ENCODE results near the gene GALE. TPM values are rescaled to one million over a fixed set of nuclear protein-coding genes. Genes with fewer than 3 reads are reported as not detected.

The GALE gene
- total and polyA plus RNA-seq, 2 donors (not counting 1 experiment from before 2014, with no cell fraction given): 11.9 to 16.0 TPM

- H3K4me2 ChIP-seq (ENCODE audit: extremely low read depth, insufficient read depth, low read length): peak overlapping the region; percentile 87
- H4K20me1 ChIP-seq (ENCODE audit: control insufficient read depth, extremely low read depth, insufficient read depth, low read length): no peaks in the 10 kb centered on the region
- H3K79me2 ChIP-seq (ENCODE audit: control insufficient read depth, insufficient read depth, low read length): peaks cover 16% of the 10 kb centered on the region
- peaks cover 13% of the 10 kb centered on the region for H3K4me1 ChIP-seq (ENCODE audit: control insufficient read depth, extremely low read depth, insufficient read depth, low read length)
- no peak for TF ChIP-seq EZH2 (IDR thresholded peaks at IDR 0.05; ENCODE audit: low read length, missing control alignments)
- TF ChIP-seq CTCF (conservative IDR thresholded peaks at IDR 0.05 in 1 of 2, IDR thresholded peaks at IDR 0.05 in 1 of 2; ENCODE audit: low read depth in 1 of 2, low read length in 2 of 2): no peak
- peak overlapping the region; percentile 13 for H3K27ac ChIP-seq (ENCODE audit: insufficient read depth, low read length)
- H3K9me3 ChIP-seq (ENCODE audit: control insufficient read depth, insufficient read depth, low read depth, low read length): no peaks in the 10 kb centered on the region
- H2AFZ ChIP-seq (ENCODE audit: low read length): no peak overlapping the region
- H3K9ac ChIP-seq (ENCODE audit: insufficient read depth, low read length): peak overlapping the region; percentile 8
- H3K4me3 ChIP-seq (replicated peaks in 1 of 4; ENCODE audit: control extremely low read depth in 1 of 4, insufficient read depth in 1 of 4, low read depth in 3 of 4, low read length in 4 of 4): peak overlapping the region; percentile 28 to 96 (median 68)
- H3K36me3 ChIP-seq (ENCODE audit: control insufficient read depth, insufficient read depth, low read length): peaks cover 12% of the 10 kb centered on the region
- no peaks in the 10 kb centered on the region for H3K27me3 ChIP-seq (ENCODE audit: control insufficient read depth, insufficient read depth, low read length)
- DNase-seq (ENCODE audit: low read depth in 2 of 2): no peak
Observed at GRCh38 chr1:23792151-23792945, 8.2 kb downstream of the GALE start.

GRCh38 chr1:23791516-23792047, 9.0 kb downstream of the GALE start:
- Histone ChIP-seq H3K27ac (ENCODE audit: insufficient read depth, low read length) (peak overlapping the region; percentile 72), H3K4me2 (ENCODE audit: extremely low read depth, insufficient read depth, low read length) (peak overlapping the region; percentile 86), H3K79me2 (ENCODE audit: control insufficient read depth, insufficient read depth, low read length) (peaks cover 16% of the 10 kb centered on the region), H3K27me3 (ENCODE audit: control insufficient read depth, insufficient read depth, low read length) (no peaks in the 10 kb centered on the region), H3K4me1 (ENCODE audit: control insufficient read depth, extremely low read depth, insufficient read depth, low read length) (peaks cover 13% of the 10 kb centered on the region), H3K9me3 (ENCODE audit: control insufficient read depth, insufficient read depth, low read depth, low read length) (no peaks in the 10 kb centered on the region), H4K20me1 (ENCODE audit: control insufficient read depth, extremely low read depth, insufficient read depth, low read length) (no peaks in the 10 kb centered on the region), H2AFZ (ENCODE audit: low read length) (peak overlapping the region; percentile 1), H3K9ac (ENCODE audit: insufficient read depth, low read length) (peak overlapping the region; percentile 59), H3K36me3 (ENCODE audit: control insufficient read depth, insufficient read depth, low read length) (peaks cover 9% of the 10 kb centered on the region), H3K4me3 (replicated peaks in 1 of 4; ENCODE audit: control extremely low read depth in 1 of 4, insufficient read depth in 1 of 4, low read depth in 3 of 4, low read length in 4 of 4) (peak overlapping the region; percentile 55 to 96 (median 84))
- DNase-seq (ENCODE audit: low read depth in 2 of 2): peak in 1 of 2 donors; percentile 29
- TF ChIP-seq CTCF (conservative IDR thresholded peaks at IDR 0.05 in 1 of 2, IDR thresholded peaks at IDR 0.05 in 1 of 2; ENCODE audit: low read depth in 1 of 2, low read length in 2 of 2) (no peak), EZH2 (IDR thresholded peaks at IDR 0.05; ENCODE audit: low read length, missing control alignments) (no peak)

- peak within 1 kb of the TSS; percentile 72 for H3K27ac ChIP-seq (ENCODE audit: insufficient read depth, low read length)
- no peaks in the 10 kb centered on the region for H4K20me1 ChIP-seq (ENCODE audit: control insufficient read depth, extremely low read depth, insufficient read depth, low read length)
- H3K79me2 ChIP-seq (ENCODE audit: control insufficient read depth, insufficient read depth, low read length): peaks cover 16% of the 10 kb centered on the region
- peak; percentile 88 to 89 for DNase-seq (ENCODE audit: low read depth in 2 of 2)
- peak within 1 kb of the TSS; percentile 55 to 96 (median 84) for H3K4me3 ChIP-seq (replicated peaks in 1 of 4; ENCODE audit: control extremely low read depth in 1 of 4, insufficient read depth in 1 of 4, low read depth in 3 of 4, low read length in 4 of 4)
- no peaks in the 10 kb centered on the region for H3K27me3 ChIP-seq (ENCODE audit: control insufficient read depth, insufficient read depth, low read length)
- H3K36me3 ChIP-seq (ENCODE audit: control insufficient read depth, insufficient read depth, low read length): peaks cover 7% of the 10 kb centered on the region
- peak within 1 kb of the TSS; percentile 95 for H2AFZ ChIP-seq (ENCODE audit: low read length)
- no peaks in the 10 kb centered on the region for H3K9me3 ChIP-seq (ENCODE audit: control insufficient read depth, insufficient read depth, low read depth, low read length)
- peak within 1 kb of the TSS; percentile 88 for H3K4me2 ChIP-seq (ENCODE audit: extremely low read depth, insufficient read depth, low read length)
- TF ChIP-seq EZH2 (IDR thresholded peaks at IDR 0.05; ENCODE audit: low read length, missing control alignments): no peak
- no peak for TF ChIP-seq CTCF (conservative IDR thresholded peaks at IDR 0.05 in 1 of 2, IDR thresholded peaks at IDR 0.05 in 1 of 2; ENCODE audit: low read depth in 1 of 2, low read length in 2 of 2)
- peak within 1 kb of the TSS; percentile 59 for H3K9ac ChIP-seq (ENCODE audit: insufficient read depth, low read length)
- H3K4me1 ChIP-seq (ENCODE audit: control insufficient read depth, extremely low read depth, insufficient read depth, low read length): peaks cover 13% of the 10 kb centered on the region
Observed at GRCh38 chr1:23790696-23791515, 9.6 kb downstream of the GALE start, which contains the start of gene LYPLA2. Gene LYPLA2 (plus strand): TSS chr1:23791145. CDS start chr1:23792683, 1,538 bp downstream.
